ENCODE results near the gene DTX1. TPM values are rescaled to one million over a fixed set of nuclear protein-coding genes. Genes with fewer than 3 reads are reported as not detected.

The DTX1 gene
- total and polyA plus RNA-seq, 2 of the 8 experiments (the other 6 are each of a cell fraction or from before 2014, with no cell fraction given), result 4.7 to 6.9 TPM

- Histone ChIP-seq H4K8ac (ENCODE audit: extremely low read depth, insufficient read depth, low read length) (no peak overlapping the region), H3K4me2 (ENCODE audit: insufficient read depth in 1 of 2, low read depth in 2 of 2, low read length in 2 of 2) (no peak overlapping the region)
- TF ChIP-seq JUND (IDR thresholded peaks at IDR 0.05; ENCODE audit: low read length) (no peak), JUN (IDR thresholded peaks at IDR 0.05; ENCODE audit: low read depth, low read length) (no peak), ASH2L (IDR thresholded peaks at IDR 0.05; ENCODE audit: low read length) (no peak), ATF2 (IDR thresholded peaks at IDR 0.05; ENCODE audit: low read length) (no peak), TBP (IDR thresholded peaks at IDR 0.05; ENCODE audit: low read depth, low read length) (no peak), SIN3A (conservative IDR thresholded peaks at IDR 0.05 in 1 of 2, IDR thresholded peaks at IDR 0.05 in 1 of 2; ENCODE audit: low read depth in 1 of 2, low read length in 2 of 2) (no peak), MAFK (IDR thresholded peaks at IDR 0.05; ENCODE audit: low read depth, low read length) (no peak), SP1 (IDR thresholded peaks at IDR 0.05; ENCODE audit: low read depth, low read length) (no peak), CREB1 (IDR thresholded peaks at IDR 0.05) (no peak), EGR1 (IDR thresholded peaks at IDR 0.05; ENCODE audit: borderline replicate concordance, low read depth, low read length) (no peak), POU5F1 (IDR thresholded peaks at IDR 0.05; ENCODE audit: low read depth, low read length) (no peak), GTF2F1 (IDR thresholded peaks at IDR 0.05; ENCODE audit: borderline replicate concordance, low read depth, low read length) (no peak), BCL11A (IDR thresholded peaks at IDR 0.05; ENCODE audit: low read depth in 2 of 2, low read length in 2 of 2) (no peak)
Observed at GRCh38 chr12:113136990-113137511, 80.5 kb downstream of the DTX1 start.

More at GRCh38 chr12:113136990-113137511, 80.5 kb downstream of the DTX1 start:
- Histone ChIP-seq H3K9me3 (ENCODE audit: insufficient read depth in 2 of 2, low read depth in 1 of 2, low read length in 1 of 2) (no peaks in the 10 kb centered on the region), H4K20me1 (replicated peaks in 1 of 2; ENCODE audit: control insufficient read depth in 1 of 2, insufficient read depth in 2 of 2, low read length in 2 of 2) (no peaks in the 10 kb centered on the region), H2BK15ac (ENCODE audit: low read length) (no peak overlapping the region), H3K23me2 (ENCODE audit: low read depth, low read length) (peaks cover 12% of the 10 kb centered on the region; the same call in 1 of the 2 replicates), H2AK5ac (ENCODE audit: low read depth, low read length) (no peak overlapping the region), H2BK12ac (ENCODE audit: low read depth, low read length) (0 out of 2 replicates have a peak overlapping the region, but pooled peaks have one; percentile 50), H3K4ac (replicated peaks; ENCODE audit: insufficient read length, low read depth, low read length) (no peak overlapping the region), H2AFZ (ENCODE audit: low read length) (no peak overlapping the region), H2BK20ac (ENCODE audit: low read length) (no peak overlapping the region), H3K23ac (ENCODE audit: insufficient read length) (no peak overlapping the region), H4K91ac (replicated peaks; ENCODE audit: insufficient read length, low read length) (no peak overlapping the region), H2BK5ac (ENCODE audit: low read depth, low read length) (no peak overlapping the region), H3K9ac (replicated peaks in 1 of 4; ENCODE audit: extremely low read depth in 1 of 4, low read depth in 3 of 4, low read length in 3 of 4) (no peak overlapping the region), H3K36me3 (ENCODE audit: control insufficient read depth in 2 of 4, insufficient read depth in 4 of 4, low read length in 3 of 4) (no peaks in the 10 kb centered on the region), H3K18ac (ENCODE audit: extremely low read depth, low read length) (no peak overlapping the region), H3K79me1 (ENCODE audit: low read depth, low read length) (no peaks in the 10 kb centered on the region), H3K4me1 (replicated peaks in 1 of 4; ENCODE audit: control insufficient read depth in 3 of 4, insufficient read depth in 4 of 4, low read length in 3 of 4) (peaks cover 0 to 13% (median 8%) of the 10 kb centered on the region in 4 experiments; a peak in 6 of 7 replicates), H2BK120ac (replicated peaks; ENCODE audit: low read depth, low read length) (no peak overlapping the region), H3K56ac (replicated peaks; ENCODE audit: insufficient read length, low read depth, low read length) (no peak overlapping the region), H3K27ac (ENCODE audit: low read depth, low read length) (no peak overlapping the region), H3K4me3 (ENCODE audit: extremely low read depth in 1 of 4, insufficient read depth in 2 of 4, low read depth in 3 of 4, low read length in 4 of 4) (no peak overlapping the region), H3K14ac (ENCODE audit: insufficient read length) (no peak overlapping the region), H3K79me2 (ENCODE audit: control insufficient read depth in 1 of 2, insufficient read depth in 2 of 2, low read length in 2 of 2) (no peaks in the 10 kb centered on the region), H4K5ac (ENCODE audit: insufficient read length, low read depth, low read length) (no peak overlapping the region), H3K27me3 (replicated peaks in 1 of 4; ENCODE audit: control insufficient read depth in 3 of 4, extremely low read depth in 1 of 4, insufficient read depth in 3 of 4, low read length in 3 of 4) (peaks cover 0 to 13% (median 6%) of the 10 kb centered on the region in 4 experiments; a peak in 5 of 7 replicates)
- POLR2A ChIA-PET (ENCODE audit: partially characterized antibody), result interaction anchor here (0.6 to 1.0 kb wide), 2 partner anchors 16 to 56 kb away, joined by 3 read pairs; no protein-coding TSS in a partner anchor
- CTCF ChIA-PET (ENCODE audit: partially characterized antibody), result interaction anchor here (1.1 to 7.8 kb wide), 12 partner anchors 8 to 288 kb away, joined by 3 to 43 read pairs (median 10); no protein-coding TSS in a partner anchor
- WGBS, 2 experiments (ENCODE audit: extremely low coverage in 1 of 2, insufficient coverage in 1 of 2, insufficient read length in 1 of 2, insufficient replicate concordance in 2 of 2, low coverage in 1 of 2, low lambda C conversion rate in 2 of 2, missing lambda C conversion rate in 1 of 2), result 91% methylated on average over 6 of the region's 6 CpGs; no CpG with 5 or more reads in 1 of the 2 experiments
- DNase-seq (ENCODE audit: low read depth in 1 of 2, low spot score in 2 of 2) (no peak), FAIRE-seq (no peak)
